Neuronal stem cell (in vitro differentiated cells): ENCODE data around the gene RBMS3.

ENCODE experiments used
- DNase-seq: peaks from one replicate; pipeline ENCODE4 v3.0.0-alpha.2; 2013; ENCODE audit warnings: low spot score
- H2AFZ ChIP-seq: one replicate; pipeline ENCODE4 v1.6.1; 2013; ENCODE audit warnings: mild to moderate bottlenecking, low read length, inconsistent platforms
- H2AK5ac ChIP-seq: 2 replicates; pipeline ENCODE4 v1.6.1; 2013; ENCODE audit warnings: low read depth, mild to moderate bottlenecking, inconsistent platforms, low read length, moderate library complexity, mixed read lengths
- H2BK120ac ChIP-seq: 2 replicates; pipeline ENCODE4 v1.6.1; 2013; ENCODE audit warnings: low read depth, mild to moderate bottlenecking, inconsistent platforms, low read length, moderate library complexity, mixed read lengths
- H2BK12ac ChIP-seq: one replicate; pipeline ENCODE4 v1.6.1; 2013; ENCODE audit warnings: low read length, inconsistent platforms
- H2BK15ac ChIP-seq: 2 replicates; pipeline ENCODE4 v1.6.1; 2013; ENCODE audit warnings: mild to moderate bottlenecking, low read length, inconsistent platforms, mixed read lengths
- H2BK5ac ChIP-seq: one replicate; pipeline ENCODE4 v1.6.1; 2013; ENCODE audit warnings: inconsistent platforms, mild to moderate bottlenecking, low read length, moderate library complexity
- H3K14ac ChIP-seq: one replicate; pipeline ENCODE4 v1.6.1; 2013; ENCODE audit warnings: low read length, inconsistent platforms
- H3K18ac ChIP-seq: 2 replicates; pipeline ENCODE4 v1.6.1; 2013; ENCODE audit warnings: low read length, inconsistent platforms
- H3K23ac ChIP-seq: 2 replicates; pipeline ENCODE4 v1.6.1; 2013; ENCODE audit warnings: low read depth, mild to moderate bottlenecking, mixed read lengths, low read length, inconsistent platforms; ENCODE audit not compliant: poor library complexity
- H3K27ac ChIP-seq: replicated peaks from 3 replicates; pipeline ENCODE4 v1.5.1; 2013; ENCODE audit warnings: low read length, inconsistent platforms
- H3K27me3 ChIP-seq, 3 experiments: 2 replicates each; pipeline ENCODE4 v1.6.1; 2013; ENCODE audit warnings: low read length in 3 of 3, mild to moderate bottlenecking in 2 of 3, inconsistent platforms in 1 of 3, low read depth in 1 of 3, mixed read lengths in 1 of 3, moderate library complexity in 1 of 3; ENCODE audit not compliant: control insufficient read depth in 3 of 3, insufficient read depth in 3 of 3
- H3K36me3 ChIP-seq, 2 donors: replicated peaks in 1 of 2; 2 replicates each; pipeline ENCODE4 v1.6.1; 2013; ENCODE audit warnings: low read length in 2 of 2; ENCODE audit not compliant: control insufficient read depth in 2 of 2, insufficient read depth in 2 of 2
- H3K4ac ChIP-seq: 2 replicates; pipeline ENCODE4 v1.6.1; 2013; ENCODE audit warnings: inconsistent platforms, mild to moderate bottlenecking, low read length, moderate library complexity
- H3K4me1 ChIP-seq, 2 donors: 1 replicate in 1 of 2; 2 replicates in 1 of 2; pipeline ENCODE4 v1.6.1; 2013; ENCODE audit warnings: low read length in 2 of 2, low read depth in 1 of 2; ENCODE audit not compliant: control insufficient read depth in 2 of 2, insufficient read depth in 1 of 2
- H3K4me2 ChIP-seq: one replicate; pipeline ENCODE4 v1.6.1; 2013; ENCODE audit warnings: mild to moderate bottlenecking, low read length, inconsistent platforms; ENCODE audit not compliant: insufficient read depth, poor library complexity, severe bottlenecking
- H3K4me3 ChIP-seq, 2 donors: 2 replicates each; pipeline ENCODE4 v1.5.1; 2013; ENCODE audit warnings: low read length in 2 of 2, mild to moderate bottlenecking in 2 of 2, inconsistent platforms in 1 of 2, moderate library complexity in 1 of 2
- H3K79me1 ChIP-seq: one replicate; pipeline ENCODE4 v1.6.1; 2013; ENCODE audit warnings: low read depth, mild to moderate bottlenecking, inconsistent platforms, low read length, moderate library complexity
- H3K9ac ChIP-seq: one replicate; pipeline ENCODE4 v1.6.1; 2013; ENCODE audit warnings: mild to moderate bottlenecking, low read depth, low read length, inconsistent platforms; ENCODE audit not compliant: poor library complexity
- H3K9me3 ChIP-seq, 2 donors: replicated peaks in 1 of 2; 2 replicates each; pipeline versions ENCODE3 to v1.6.1; 2013; ENCODE audit warnings: low read length in 2 of 2, mild to moderate bottlenecking in 2 of 2, inconsistent platforms in 1 of 2, low read depth in 1 of 2, mixed read lengths in 1 of 2, moderate library complexity in 1 of 2; ENCODE audit not compliant: control insufficient read depth in 2 of 2, insufficient read depth in 1 of 2
- H4K8ac ChIP-seq: one replicate; pipeline ENCODE4 v1.6.1; 2013; ENCODE audit warnings: low read depth, mild to moderate bottlenecking, inconsistent platforms, low read length, moderate library complexity
- H4K91ac ChIP-seq: one replicate; pipeline ENCODE4 v1.6.1; 2013; ENCODE audit warnings: low read length, low read depth, mild to moderate bottlenecking, inconsistent platforms; ENCODE audit not compliant: poor library complexity
- WGBS, 2 donors: extraction: QIAGEN DNeasy Blood & Tissue Kit; methylation state at CpG; one replicate each; pipeline ENCODE4 v1.1.7; 2013; ENCODE audit warnings: missing lambda C conversion rate in 2 of 2, mixed read lengths in 1 of 2; ENCODE audit not compliant: insufficient read length in 2 of 2, insufficient replicate concordance in 1 of 2; ENCODE audit errors: extremely low coverage in 2 of 2; 5-methylcytosine and 5-hydroxymethylcytosine counted together

Gene RBMS3

DNA sequence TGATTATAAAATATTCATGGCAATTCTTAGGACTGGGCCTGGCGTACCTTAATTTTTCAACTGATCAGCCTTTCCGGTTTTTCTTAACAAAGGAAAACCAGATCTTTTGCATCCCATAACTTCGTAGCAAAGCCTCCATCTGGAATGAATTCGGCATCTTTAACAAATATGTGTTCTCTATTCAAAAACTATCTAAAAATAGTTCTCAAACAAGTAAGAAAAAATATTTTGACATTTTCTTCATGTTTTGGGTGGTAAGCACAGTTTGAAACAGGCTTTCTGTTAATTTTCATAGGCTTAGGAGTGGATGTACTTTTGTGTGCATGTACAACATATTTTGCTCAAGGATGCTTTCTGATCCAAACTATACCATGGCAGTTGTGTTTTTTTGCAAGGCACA lies 55.1 kb downstream of the RBMS3 start:
- Histone ChIP-seq H2BK120ac (no peak overlapping the region), H3K4me1 (peaks cover 0 to 4% of the 10 kb centered on the region in 2 donors), H3K23ac (no peak overlapping the region), H3K27me3 (no peaks in the 10 kb centered on the region), H3K14ac (no peak overlapping the region), H3K79me1 (no peaks in the 10 kb centered on the region), H2AK5ac (no peak overlapping the region), H3K9me3 (no peaks in the 10 kb centered on the region), H3K4me3 (no peak overlapping the region), H3K18ac (no peak overlapping the region), H3K9ac (no peak overlapping the region), H3K4ac (no peak overlapping the region), H4K91ac (no peak overlapping the region), H4K8ac (no peak overlapping the region), H3K36me3 (no peaks in the 10 kb centered on the region), H2BK15ac (no peak overlapping the region), H3K4me2 (no peak overlapping the region), H2AFZ (peak overlapping the region; percentile 76), H2BK5ac (no peak overlapping the region), H3K27ac (no peak overlapping the region), H2BK12ac (no peak overlapping the region)
- WGBS, 2 donors, result no CpG with 5 or more reads among the region's 4 CpGs
- no peak for DNase-seq

DNA sequence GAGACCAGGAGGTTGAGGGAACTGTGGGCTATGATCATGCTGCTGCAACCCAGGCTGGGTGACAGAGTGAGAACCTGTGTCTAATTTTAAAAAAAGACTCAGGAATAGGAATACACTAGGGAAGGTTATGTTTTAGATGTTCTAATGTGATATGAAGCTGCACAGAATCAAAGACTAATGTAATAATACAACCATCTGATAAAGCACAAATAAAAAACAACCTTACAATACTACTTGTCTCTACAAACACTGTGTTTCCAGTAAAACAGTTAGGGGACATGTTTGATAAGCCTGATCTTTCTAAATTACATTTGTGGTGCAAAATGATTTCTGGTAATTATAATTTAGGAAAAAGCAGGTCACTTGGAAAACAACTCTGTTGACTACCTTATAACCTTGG lies 56.7 kb downstream of the RBMS3 start:
- Histone ChIP-seq H3K36me3 (no peaks in the 10 kb centered on the region), H2BK120ac (no peak overlapping the region), H3K27me3 (no peaks in the 10 kb centered on the region)

GRCh38 chr3:29338377-29338776 lies 57.5 kb downstream of the RBMS3 start:
- Histone ChIP-seq H2AK5ac (no peak overlapping the region), H3K18ac (no peak overlapping the region), H2AFZ (no peak overlapping the region), H4K91ac (no peak overlapping the region), H3K23ac (no peak overlapping the region), H2BK120ac (no peak overlapping the region), H2BK12ac (no peak overlapping the region), H3K27ac (no peak overlapping the region), H2BK15ac (no peak overlapping the region), H3K4me2 (no peak overlapping the region), H2BK5ac (no peak overlapping the region), H4K8ac (no peak overlapping the region), H3K9me3 (no peaks in the 10 kb centered on the region), H3K9ac (no peak overlapping the region), H3K27me3 (no peaks in the 10 kb centered on the region), H3K4me1 (peaks cover 0 to 4% of the 10 kb centered on the region in 2 donors), H3K4me3 (no peak overlapping the region), H3K36me3 (no peaks in the 10 kb centered on the region), H3K79me1 (no peaks in the 10 kb centered on the region), H3K14ac (no peak overlapping the region), H3K4ac (no peak overlapping the region)
- no peak for DNase-seq

More for the DNA sequence above, 56.7 kb downstream of the RBMS3 start:
- Histone ChIP-seq H3K23ac (no peak overlapping the region), H3K27ac (no peak overlapping the region), H2AFZ (no peak overlapping the region), H3K4me2 (no peak overlapping the region), H4K8ac (no peak overlapping the region), H3K4me3 (no peak overlapping the region), H4K91ac (no peak overlapping the region), H3K79me1 (no peaks in the 10 kb centered on the region), H3K4ac (no peak overlapping the region), H3K9ac (no peak overlapping the region), H3K18ac (no peak overlapping the region), H2AK5ac (no peak overlapping the region), H2BK5ac (no peak overlapping the region), H3K14ac (no peak overlapping the region), H2BK12ac (no peak overlapping the region), H2BK15ac (no peak overlapping the region), H3K4me1 (peaks cover 0 to 4% of the 10 kb centered on the region in 2 donors), H3K9me3 (no peaks in the 10 kb centered on the region)
- no peak for DNase-seq

DNA sequence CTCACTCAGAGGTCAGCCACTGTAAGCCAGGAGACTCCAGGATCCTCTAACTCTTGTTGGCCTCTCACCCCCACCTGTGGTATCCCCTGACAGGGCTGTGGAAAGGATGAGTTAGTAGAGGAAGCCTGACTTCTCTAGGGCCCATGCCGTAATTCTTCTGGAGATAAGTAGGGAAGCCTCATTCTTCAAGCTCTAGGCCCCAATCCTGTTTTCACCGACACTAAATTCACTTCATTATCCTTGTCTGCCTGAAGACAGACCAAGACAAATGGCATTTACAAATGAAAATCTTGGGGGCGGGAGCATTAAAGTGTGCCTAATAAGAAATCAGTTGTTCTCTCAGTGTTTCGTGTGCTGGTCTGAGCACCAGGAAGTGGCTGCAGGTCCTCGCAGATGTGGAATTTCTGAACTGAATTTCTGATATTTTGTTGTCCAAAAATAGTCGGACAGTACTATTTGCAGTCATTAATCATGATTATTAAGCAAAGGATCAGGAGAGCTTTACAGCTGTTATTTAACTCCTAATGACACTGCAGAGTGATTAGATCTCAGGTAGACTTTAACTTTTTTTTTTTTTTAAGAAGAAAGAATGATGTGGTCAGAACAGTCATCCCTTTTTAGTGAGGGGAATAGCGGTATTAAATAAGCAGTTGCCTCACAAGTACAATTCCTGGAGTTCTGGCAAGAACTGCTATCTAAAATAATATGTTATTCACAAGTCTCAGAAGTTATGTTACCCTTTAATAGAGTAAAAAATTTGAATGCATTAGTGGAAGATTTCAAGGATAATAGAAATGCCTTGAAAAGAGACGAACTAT lies 58.4 kb downstream of the RBMS3 start:
- WGBS, 2 donors, result no CpG with 5 or more reads among the region's 8 CpGs
- H3K23ac ChIP-seq, result no peak overlapping the region
- H2BK12ac ChIP-seq, result no peak overlapping the region

More for the DNA sequence above, 58.4 kb downstream of the RBMS3 start:
- Histone ChIP-seq H3K4ac (no peak overlapping the region), H3K27ac (no peak overlapping the region), H2BK5ac (no peak overlapping the region), H3K79me1 (no peaks in the 10 kb centered on the region), H3K9ac (no peak overlapping the region), H4K91ac (no peak overlapping the region), H2BK120ac (no peak overlapping the region), H3K4me2 (no peak overlapping the region), H4K8ac (no peak overlapping the region), H3K18ac (no peak overlapping the region), H3K4me1 (peaks cover 0 to 4% of the 10 kb centered on the region in 2 donors), H3K14ac (no peak overlapping the region), H3K9me3 (no peaks in the 10 kb centered on the region), H2AK5ac (no peak overlapping the region), H2AFZ (no peak overlapping the region), H3K36me3 (no peaks in the 10 kb centered on the region), H3K27me3 (no peaks in the 10 kb centered on the region), H2BK15ac (no peak overlapping the region), H3K4me3 (no peak overlapping the region)
- DNase-seq, result no peak
